ENCODE results near the gene ITGB2. TPM values are rescaled to one million over a fixed set of nuclear protein-coding genes. Genes with fewer than 3 reads are reported as not detected.

ITGB2 gene
- total RNA-seq, 2 donors from 2014 or later = 13.1 to 27.1 TPM

- no peaks in the 10 kb centered on the region for H3K27me3 ChIP-seq
- H3K36me3 ChIP-seq = no peaks in the 10 kb centered on the region
- intact Hi-C loops (cut with DNase I) = no loop called here
- H3K4me3 ChIP-seq = no peak overlapping the region
- H3K4me1 ChIP-seq = no peaks in the 10 kb centered on the region
- no peak for TF ChIP-seq CTCF (IDR thresholded peaks at IDR 0.05)
- H3K9me3 ChIP-seq = no peaks in the 10 kb centered on the region
- DNase-seq = no peak
- no peak overlapping the region for H3K9ac ChIP-seq (ENCODE audit: low read depth in 2 of 2, low read length in 2 of 2)
- H3K27ac ChIP-seq = no peak overlapping the region
Measured at GRCh38 chr21:44966135-44967081, 45.7 kb upstream of the ITGB2 start.

GRCh38 chr21:44965251-44966022 is 44.7 kb upstream of the ITGB2 start:
- H3K27ac ChIP-seq = no peak overlapping the region
- no peak overlapping the region for H3K4me3 ChIP-seq
- no peaks in the 10 kb centered on the region for H3K4me1 ChIP-seq
- no peak for DNase-seq
- H3K9me3 ChIP-seq = no peaks in the 10 kb centered on the region
- no peaks in the 10 kb centered on the region for H3K36me3 ChIP-seq
- intact Hi-C loops (cut with DNase I) = no loop called here
- TF ChIP-seq CTCF (IDR thresholded peaks at IDR 0.05) = no peak
- H3K9ac ChIP-seq (ENCODE audit: low read depth in 2 of 2, low read length in 2 of 2) = no peak overlapping the region
- H3K27me3 ChIP-seq = no peaks in the 10 kb centered on the region

GRCh38 chr21:44964381-44964780 is 43.7 kb upstream of the ITGB2 start:
- Histone ChIP-seq H3K4me3 (no peak overlapping the region), H3K4me1 (no peaks in the 10 kb centered on the region), H3K27me3 (no peaks in the 10 kb centered on the region), H3K27ac (no peak overlapping the region), H3K9me3 (no peaks in the 10 kb centered on the region), H3K9ac (ENCODE audit: low read depth in 2 of 2, low read length in 2 of 2) (no peak overlapping the region), H3K36me3 (no peaks in the 10 kb centered on the region)
- no peak for DNase-seq
- TF ChIP-seq CTCF (IDR thresholded peaks at IDR 0.05) = no peak
- intact Hi-C loops (cut with DNase I) = no loop called here

GRCh38 chr21:44962403-44962966 is 41.8 kb upstream of the ITGB2 start:
- no peaks in the 10 kb centered on the region for H3K36me3 ChIP-seq
- H3K27me3 ChIP-seq = no peaks in the 10 kb centered on the region
- no peak for DNase-seq
- TF ChIP-seq CTCF (IDR thresholded peaks at IDR 0.05) = no peak
- no peak overlapping the region for H3K27ac ChIP-seq
- no peak overlapping the region for H3K4me3 ChIP-seq
- H3K9ac ChIP-seq (ENCODE audit: low read depth in 2 of 2, low read length in 2 of 2) = no peak overlapping the region
- no peaks in the 10 kb centered on the region for H3K9me3 ChIP-seq
- no peaks in the 10 kb centered on the region for H3K4me1 ChIP-seq
- intact Hi-C loops (cut with DNase I) = no loop called here
